SU-DHL-6 (cell line): ENCODE results near the gene LKAAEAR1.

ENCODE experiments used
- EZH2phosphoT487 ChIP-seq: fragments of 200-600 bp; sonication (generic), shearing (Covaris generic); conservative IDR thresholded peaks from 2 replicates; pipeline ENCODE4 v1.6.1; 2018; ENCODE audit warnings: mild to moderate bottlenecking, antibody characterized with exemption, low read length, moderate library complexity, mixed read lengths
- TF ChIP-seq, protein P1 (sequence below): fragments of 200-600 bp; sonication (generic); IDR thresholded peaks from one replicate; pipeline ENCODE4 v1.5.1; 2017; ENCODE audit warnings: antibody characterized with exemption, mild to moderate bottlenecking, low read length, moderate library complexity; ENCODE audit not compliant: insufficient read depth, poor library complexity, severe bottlenecking

DNA sequence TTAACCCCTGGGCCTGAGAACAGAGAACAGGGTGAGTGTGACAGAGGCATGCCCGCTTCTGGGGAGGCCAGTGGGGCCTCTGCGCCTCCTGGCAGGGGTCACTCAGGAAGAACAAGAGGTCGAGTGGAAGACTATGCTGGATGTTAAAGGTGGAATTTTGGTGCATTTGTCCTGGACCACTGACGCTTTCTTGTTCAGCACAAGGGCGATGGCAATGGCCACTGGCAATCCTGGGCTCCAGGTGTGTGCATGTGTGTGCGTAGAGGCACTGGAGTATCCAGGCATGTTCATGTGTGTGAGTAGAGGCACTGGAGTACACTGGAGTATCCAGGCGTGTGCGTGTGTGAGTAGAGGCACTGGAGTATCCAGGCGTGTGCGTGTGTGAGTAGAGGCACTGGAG lies 46.7 kb upstream of the LKAAEAR1 start:
- TF ChIP-seq, protein P1, sequence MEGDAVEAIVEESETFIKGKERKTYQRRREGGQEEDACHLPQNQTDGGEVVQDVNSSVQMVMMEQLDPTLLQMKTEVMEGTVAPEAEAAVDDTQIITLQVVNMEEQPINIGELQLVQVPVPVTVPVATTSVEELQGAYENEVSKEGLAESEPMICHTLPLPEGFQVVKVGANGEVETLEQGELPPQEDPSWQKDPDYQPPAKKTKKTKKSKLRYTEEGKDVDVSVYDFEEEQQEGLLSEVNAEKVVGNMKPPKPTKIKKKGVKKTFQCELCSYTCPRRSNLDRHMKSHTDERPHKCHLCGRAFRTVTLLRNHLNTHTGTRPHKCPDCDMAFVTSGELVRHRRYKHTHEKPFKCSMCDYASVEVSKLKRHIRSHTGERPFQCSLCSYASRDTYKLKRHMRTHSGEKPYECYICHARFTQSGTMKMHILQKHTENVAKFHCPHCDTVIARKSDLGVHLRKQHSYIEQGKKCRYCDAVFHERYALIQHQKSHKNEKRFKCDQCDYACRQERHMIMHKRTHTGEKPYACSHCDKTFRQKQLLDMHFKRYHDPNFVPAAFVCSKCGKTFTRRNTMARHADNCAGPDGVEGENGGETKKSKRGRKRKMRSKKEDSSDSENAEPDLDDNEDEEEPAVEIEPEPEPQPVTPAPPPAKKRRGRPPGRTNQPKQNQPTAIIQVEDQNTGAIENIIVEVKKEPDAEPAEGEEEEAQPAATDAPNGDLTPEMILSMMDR: no peak
- TF ChIP-seq EZH2phosphoT487: no peak
